ENCODE data around the gene SRSF11. TPM values are rescaled to one million over a fixed set of nuclear protein-coding genes. Genes with fewer than 3 reads are reported as not detected.

SRSF11 gene
- total and polyA plus RNA-seq, 2 of the 8 experiments (the other 6 are each of a cell fraction or from before 2014, with no cell fraction given) = 183 to 260 TPM

DNA sequence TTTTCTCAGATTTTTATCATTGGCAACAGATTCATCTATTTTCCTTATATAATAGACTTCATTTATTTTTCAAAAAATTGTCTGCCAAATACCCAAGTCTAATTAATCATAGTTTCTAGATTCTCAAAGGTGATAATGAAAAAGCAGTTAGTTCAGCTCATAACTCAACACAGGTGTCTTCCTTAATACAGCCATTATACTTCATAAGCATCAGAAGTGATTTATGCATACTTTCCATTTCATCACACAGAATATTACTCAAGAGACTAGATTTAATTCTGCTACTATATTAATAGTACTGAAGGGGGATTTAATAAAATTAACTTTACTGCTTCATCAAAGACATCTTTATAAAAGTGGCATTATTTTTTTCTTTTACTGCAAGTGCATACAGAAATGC is 18.8 kb downstream of the SRSF11 start (continued):
- TF ChIP-seq, protein P1, sequence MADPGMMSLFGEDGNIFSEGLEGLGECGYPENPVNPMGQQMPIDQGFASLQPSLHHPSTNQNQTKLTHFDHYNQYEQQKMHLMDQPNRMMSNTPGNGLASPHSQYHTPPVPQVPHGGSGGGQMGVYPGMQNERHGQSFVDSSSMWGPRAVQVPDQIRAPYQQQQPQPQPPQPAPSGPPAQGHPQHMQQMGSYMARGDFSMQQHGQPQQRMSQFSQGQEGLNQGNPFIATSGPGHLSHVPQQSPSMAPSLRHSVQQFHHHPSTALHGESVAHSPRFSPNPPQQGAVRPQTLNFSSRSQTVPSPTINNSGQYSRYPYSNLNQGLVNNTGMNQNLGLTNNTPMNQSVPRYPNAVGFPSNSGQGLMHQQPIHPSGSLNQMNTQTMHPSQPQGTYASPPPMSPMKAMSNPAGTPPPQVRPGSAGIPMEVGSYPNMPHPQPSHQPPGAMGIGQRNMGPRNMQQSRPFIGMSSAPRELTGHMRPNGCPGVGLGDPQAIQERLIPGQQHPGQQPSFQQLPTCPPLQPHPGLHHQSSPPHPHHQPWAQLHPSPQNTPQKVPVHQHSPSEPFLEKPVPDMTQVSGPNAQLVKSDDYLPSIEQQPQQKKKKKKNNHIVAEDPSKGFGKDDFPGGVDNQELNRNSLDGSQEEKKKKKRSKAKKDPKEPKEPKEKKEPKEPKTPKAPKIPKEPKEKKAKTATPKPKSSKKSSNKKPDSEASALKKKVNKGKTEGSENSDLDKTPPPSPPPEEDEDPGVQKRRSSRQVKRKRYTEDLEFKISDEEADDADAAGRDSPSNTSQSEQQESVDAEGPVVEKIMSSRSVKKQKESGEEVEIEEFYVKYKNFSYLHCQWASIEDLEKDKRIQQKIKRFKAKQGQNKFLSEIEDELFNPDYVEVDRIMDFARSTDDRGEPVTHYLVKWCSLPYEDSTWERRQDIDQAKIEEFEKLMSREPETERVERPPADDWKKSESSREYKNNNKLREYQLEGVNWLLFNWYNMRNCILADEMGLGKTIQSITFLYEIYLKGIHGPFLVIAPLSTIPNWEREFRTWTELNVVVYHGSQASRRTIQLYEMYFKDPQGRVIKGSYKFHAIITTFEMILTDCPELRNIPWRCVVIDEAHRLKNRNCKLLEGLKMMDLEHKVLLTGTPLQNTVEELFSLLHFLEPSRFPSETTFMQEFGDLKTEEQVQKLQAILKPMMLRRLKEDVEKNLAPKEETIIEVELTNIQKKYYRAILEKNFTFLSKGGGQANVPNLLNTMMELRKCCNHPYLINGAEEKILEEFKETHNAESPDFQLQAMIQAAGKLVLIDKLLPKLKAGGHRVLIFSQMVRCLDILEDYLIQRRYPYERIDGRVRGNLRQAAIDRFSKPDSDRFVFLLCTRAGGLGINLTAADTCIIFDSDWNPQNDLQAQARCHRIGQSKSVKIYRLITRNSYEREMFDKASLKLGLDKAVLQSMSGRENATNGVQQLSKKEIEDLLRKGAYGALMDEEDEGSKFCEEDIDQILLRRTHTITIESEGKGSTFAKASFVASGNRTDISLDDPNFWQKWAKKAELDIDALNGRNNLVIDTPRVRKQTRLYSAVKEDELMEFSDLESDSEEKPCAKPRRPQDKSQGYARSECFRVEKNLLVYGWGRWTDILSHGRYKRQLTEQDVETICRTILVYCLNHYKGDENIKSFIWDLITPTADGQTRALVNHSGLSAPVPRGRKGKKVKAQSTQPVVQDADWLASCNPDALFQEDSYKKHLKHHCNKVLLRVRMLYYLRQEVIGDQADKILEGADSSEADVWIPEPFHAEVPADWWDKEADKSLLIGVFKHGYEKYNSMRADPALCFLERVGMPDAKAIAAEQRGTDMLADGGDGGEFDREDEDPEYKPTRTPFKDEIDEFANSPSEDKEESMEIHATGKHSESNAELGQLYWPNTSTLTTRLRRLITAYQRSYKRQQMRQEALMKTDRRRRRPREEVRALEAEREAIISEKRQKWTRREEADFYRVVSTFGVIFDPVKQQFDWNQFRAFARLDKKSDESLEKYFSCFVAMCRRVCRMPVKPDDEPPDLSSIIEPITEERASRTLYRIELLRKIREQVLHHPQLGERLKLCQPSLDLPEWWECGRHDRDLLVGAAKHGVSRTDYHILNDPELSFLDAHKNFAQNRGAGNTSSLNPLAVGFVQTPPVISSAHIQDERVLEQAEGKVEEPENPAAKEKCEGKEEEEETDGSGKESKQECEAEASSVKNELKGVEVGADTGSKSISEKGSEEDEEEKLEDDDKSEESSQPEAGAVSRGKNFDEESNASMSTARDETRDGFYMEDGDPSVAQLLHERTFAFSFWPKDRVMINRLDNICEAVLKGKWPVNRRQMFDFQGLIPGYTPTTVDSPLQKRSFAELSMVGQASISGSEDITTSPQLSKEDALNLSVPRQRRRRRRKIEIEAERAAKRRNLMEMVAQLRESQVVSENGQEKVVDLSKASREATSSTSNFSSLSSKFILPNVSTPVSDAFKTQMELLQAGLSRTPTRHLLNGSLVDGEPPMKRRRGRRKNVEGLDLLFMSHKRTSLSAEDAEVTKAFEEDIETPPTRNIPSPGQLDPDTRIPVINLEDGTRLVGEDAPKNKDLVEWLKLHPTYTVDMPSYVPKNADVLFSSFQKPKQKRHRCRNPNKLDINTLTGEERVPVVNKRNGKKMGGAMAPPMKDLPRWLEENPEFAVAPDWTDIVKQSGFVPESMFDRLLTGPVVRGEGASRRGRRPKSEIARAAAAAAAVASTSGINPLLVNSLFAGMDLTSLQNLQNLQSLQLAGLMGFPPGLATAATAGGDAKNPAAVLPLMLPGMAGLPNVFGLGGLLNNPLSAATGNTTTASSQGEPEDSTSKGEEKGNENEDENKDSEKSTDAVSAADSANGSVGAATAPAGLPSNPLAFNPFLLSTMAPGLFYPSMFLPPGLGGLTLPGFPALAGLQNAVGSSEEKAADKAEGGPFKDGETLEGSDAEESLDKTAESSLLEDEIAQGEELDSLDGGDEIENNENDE (IDR thresholded peaks at IDR 0.05; ENCODE audit: insufficient replicate concordance, low read length) = no peak
- TF ChIP-seq RBBP5 (IDR thresholded peaks at IDR 0.05; ENCODE audit: borderline replicate concordance, low read depth, low read length) (no peak), PHF8 (conservative IDR thresholded peaks at IDR 0.05; ENCODE audit: low read depth, low read length) (no peak), BCL11A (IDR thresholded peaks at IDR 0.05; ENCODE audit: low read depth in 2 of 2, low read length in 2 of 2) (no peak), TAF7 (optimal IDR thresholded peaks at IDR 0.05; ENCODE audit: borderline replicate concordance, low read depth, low read length) (no peak), RXRA (IDR thresholded peaks at IDR 0.05; ENCODE audit: insufficient read depth, low read depth, low read length) (no peak), CTBP2 (IDR thresholded peaks at IDR 0.05; ENCODE audit: borderline replicate concordance, insufficient read depth, insufficient read length, low read length) (no peak), TBP (IDR thresholded peaks at IDR 0.05; ENCODE audit: low read depth, low read length) (no peak), NANOG (IDR thresholded peaks at IDR 0.05; ENCODE audit: insufficient read depth, low read depth, low read length, poor library complexity, severe bottlenecking) (no peak)
- TF ChIP-seq, protein P2, sequence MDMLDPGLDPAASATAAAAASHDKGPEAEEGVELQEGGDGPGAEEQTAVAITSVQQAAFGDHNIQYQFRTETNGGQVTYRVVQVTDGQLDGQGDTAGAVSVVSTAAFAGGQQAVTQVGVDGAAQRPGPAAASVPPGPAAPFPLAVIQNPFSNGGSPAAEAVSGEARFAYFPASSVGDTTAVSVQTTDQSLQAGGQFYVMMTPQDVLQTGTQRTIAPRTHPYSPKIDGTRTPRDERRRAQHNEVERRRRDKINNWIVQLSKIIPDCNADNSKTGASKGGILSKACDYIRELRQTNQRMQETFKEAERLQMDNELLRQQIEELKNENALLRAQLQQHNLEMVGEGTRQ (IDR thresholded peaks at IDR 0.05; ENCODE audit: low read length) = no peak
